SK-N-SH treated with all-trans-retinoic acid at 6 μM for 48 hours (cell line): ENCODE data around the gene IL4R.

Source experiments
- CREB5 ChIP-seq: fragments of 250-450 bp; sonication (Bioruptor Pico); IDR thresholded peaks from 2 replicates; pipeline ENCODE4 v1.5.1; 2020; ENCODE audit warnings: low read depth, mild to moderate bottlenecking, moderate library complexity
- PATZ1 ChIP-seq: fragments of 250-450 bp; sonication (Bioruptor Pico); IDR thresholded peaks from 2 replicates; pipeline ENCODE4 v1.8.0; 2020; ENCODE audit warnings: mild to moderate bottlenecking, moderate library complexity, borderline replicate concordance
- PPARA ChIP-seq: fragments of 250-450 bp; sonication (Bioruptor Pico); IDR thresholded peaks from 2 replicates; pipeline ENCODE4 v1.5.0; 2020; ENCODE audit warnings: mild to moderate bottlenecking, borderline replicate concordance
- RARB ChIP-seq: fragments of 250-450 bp; sonication (Bioruptor Pico); IDR thresholded peaks from 2 replicates; pipeline ENCODE4 v1.8.0; 2021; ENCODE audit warnings: mild to moderate bottlenecking, moderate library complexity
- ZC3H10 ChIP-seq: fragments of 250-450 bp; sonication (Bioruptor Pico); IDR thresholded peaks from 2 replicates; pipeline ENCODE4 v1.5.1; 2021; ENCODE audit warnings: mild to moderate bottlenecking, moderate library complexity

GRCh38 chr16:27363246-27363632 is 49.5 kb downstream of the IL4R start:
- TF ChIP-seq RARB (CRISPR knock-in tag) (no peak), PPARA (CRISPR knock-in tag) (no peak), CREB5 (no peak), ZC3H10 (no peak), PATZ1 (CRISPR knock-in tag) (no peak)
